ENCODE results near the gene PLEKHA7. TPM values are rescaled to one million over a fixed set of nuclear protein-coding genes. Genes with fewer than 3 reads are reported as not detected.

Gene PLEKHA7
- total and polyA plus RNA-seq, 8 donors = 14.9 to 29.9 (median 20.0) TPM

DNA sequence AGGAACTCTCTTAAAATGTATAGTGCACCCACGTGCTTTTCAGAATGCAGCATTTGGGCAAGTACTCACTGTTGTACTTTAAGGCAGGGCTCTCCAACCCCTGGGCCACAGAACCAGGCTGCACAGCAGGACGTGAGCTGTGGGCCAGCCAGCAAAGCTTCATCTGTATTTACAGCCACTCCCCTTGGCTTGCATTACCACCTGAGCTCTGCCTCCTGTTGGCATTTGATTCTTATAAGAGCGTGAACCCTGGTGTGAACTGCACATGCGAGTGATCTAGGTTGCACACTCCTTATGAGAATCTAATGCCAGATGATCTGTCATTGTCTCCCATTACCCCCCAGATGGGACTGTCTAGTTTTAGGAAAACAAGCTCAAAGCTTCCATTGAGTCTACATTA is 272.7 kb downstream of the PLEKHA7 start:
- no peak overlapping the region for H3K27ac ChIP-seq
- H3K36me3 ChIP-seq = no peaks in the 10 kb centered on the region
- H3K27me3 ChIP-seq = no peaks in the 10 kb centered on the region
- no peaks in the 10 kb centered on the region for H3K9me3 ChIP-seq
- TF ChIP-seq, protein P1, sequence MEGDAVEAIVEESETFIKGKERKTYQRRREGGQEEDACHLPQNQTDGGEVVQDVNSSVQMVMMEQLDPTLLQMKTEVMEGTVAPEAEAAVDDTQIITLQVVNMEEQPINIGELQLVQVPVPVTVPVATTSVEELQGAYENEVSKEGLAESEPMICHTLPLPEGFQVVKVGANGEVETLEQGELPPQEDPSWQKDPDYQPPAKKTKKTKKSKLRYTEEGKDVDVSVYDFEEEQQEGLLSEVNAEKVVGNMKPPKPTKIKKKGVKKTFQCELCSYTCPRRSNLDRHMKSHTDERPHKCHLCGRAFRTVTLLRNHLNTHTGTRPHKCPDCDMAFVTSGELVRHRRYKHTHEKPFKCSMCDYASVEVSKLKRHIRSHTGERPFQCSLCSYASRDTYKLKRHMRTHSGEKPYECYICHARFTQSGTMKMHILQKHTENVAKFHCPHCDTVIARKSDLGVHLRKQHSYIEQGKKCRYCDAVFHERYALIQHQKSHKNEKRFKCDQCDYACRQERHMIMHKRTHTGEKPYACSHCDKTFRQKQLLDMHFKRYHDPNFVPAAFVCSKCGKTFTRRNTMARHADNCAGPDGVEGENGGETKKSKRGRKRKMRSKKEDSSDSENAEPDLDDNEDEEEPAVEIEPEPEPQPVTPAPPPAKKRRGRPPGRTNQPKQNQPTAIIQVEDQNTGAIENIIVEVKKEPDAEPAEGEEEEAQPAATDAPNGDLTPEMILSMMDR (IDR thresholded peaks at IDR 0.05) = no peak
- intact Hi-C loops (cut with DNase I) = no loop called here
- DNase-seq (no peak), FAIRE-seq (no peak), ATAC-seq (no peak)
- peaks cover 4 to 53% (median 39%) of the 10 kb centered on the region in 3 donors for H3K4me1 ChIP-seq
- 49 to 54% methylated on average over 4 of the region's 4 CpGs for WGBS, 2 donors
- no peak overlapping the region for H3K4me3 ChIP-seq

DNA sequence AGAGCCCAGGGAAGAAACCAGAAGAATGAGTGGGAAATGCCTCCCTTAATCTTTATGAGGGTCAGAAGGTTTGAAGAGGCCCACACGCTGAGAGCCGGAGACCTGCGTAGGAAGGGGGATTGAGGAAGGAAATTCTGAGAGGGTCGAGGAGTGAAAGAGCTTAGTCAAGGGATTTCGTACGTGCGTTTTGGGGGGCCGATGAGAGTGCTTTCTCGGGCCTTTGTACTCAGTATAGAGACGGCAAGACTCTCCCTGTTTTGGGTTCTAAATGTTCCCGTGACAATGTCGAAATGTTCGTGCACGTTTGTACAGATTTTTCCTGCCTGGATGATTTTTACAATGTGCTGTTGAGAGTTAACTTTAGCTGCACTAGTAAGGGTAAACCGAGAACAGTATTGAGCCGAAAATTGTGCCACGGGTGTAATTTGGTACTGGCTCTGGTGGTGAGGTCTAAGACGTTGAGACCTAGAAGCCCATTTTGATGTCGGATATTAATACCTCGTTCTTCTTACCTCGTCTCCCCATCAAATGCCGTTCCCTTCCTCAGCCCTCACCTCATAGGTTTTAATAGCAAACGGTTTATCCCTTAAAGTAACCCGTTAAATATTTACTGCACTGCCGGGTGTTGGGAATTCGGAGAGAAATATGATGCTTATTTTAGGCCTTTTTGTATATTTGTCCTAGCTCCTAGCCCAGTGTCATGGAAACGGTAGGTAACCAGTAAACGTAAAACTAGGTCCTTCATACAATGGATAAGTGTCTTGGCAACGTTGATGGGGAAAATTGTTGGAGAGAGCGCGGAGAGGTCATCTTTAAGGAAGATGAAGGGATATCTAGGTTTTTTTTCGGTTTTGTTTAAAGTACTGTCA is 275.0 kb downstream of the PLEKHA7 start:
- TF ChIP-seq, protein P1 (IDR thresholded peaks at IDR 0.05) = no peak
- DNase-seq = no peak

DNA sequence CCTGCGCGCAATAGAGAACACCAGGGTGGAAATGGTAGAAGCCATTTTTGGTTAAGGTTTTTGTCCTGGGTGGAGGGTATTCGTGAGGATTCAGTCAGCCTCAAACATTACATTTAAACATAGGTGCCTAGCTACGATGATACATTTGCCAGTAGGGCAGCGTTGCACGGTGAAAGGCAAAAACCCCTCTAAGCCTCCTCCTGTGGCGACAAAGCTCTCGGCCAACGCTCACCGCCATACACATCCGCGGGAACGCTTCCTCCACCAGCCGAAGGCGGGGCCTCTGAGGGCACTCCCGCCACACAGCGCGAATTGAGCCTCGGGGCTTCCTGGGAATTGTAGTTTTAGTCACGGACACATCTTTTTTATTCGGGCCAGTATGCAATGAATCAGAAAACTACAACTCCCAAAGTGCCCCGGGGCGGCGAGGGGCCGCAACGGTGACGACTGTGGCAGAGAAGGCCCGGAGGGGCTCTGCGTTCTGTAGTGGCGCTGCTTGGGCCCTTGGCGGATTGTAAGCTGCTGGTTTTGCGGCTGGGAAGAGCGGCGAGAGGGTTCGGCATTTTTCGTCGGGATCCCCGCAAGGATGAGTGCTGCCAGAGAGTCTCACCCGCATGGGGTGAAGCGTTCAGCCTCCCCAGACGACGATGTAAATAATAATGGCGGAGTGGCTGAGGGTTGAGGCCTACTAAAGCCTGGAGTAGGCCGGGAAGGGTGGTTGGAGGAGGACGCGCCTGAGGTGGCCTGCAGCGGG is 275.8 kb downstream of the PLEKHA7 start, which contains the start of gene C11orf58:
TSS of gene C11orf58 (plus strand) at position 455 of the 754 bp plus-strand sequence. CDS start at position 587, 132 bp downstream.
- peak; percentile 92 to 96 (median 95) for DNase-seq
- Histone ChIP-seq H3K27me3 (no peaks in the 10 kb centered on the region), H3K4me1 (peaks cover 4 to 35% (median 24%) of the 10 kb centered on the region in 3 donors), H3K4me3 (peak within 1 kb of the TSS; percentile 57 to 72 (median 64)), H3K36me3 (no peaks in the 10 kb centered on the region), H3K9me3 (no peaks in the 10 kb centered on the region), H3K27ac (peak within 1 kb of the TSS; percentile 93 to 96 (median 94))
- peak; percentile 96 for FAIRE-seq
- peak; percentile 93 to 98 (median 96) for ATAC-seq
- TF ChIP-seq, protein P1 (IDR thresholded peaks at IDR 0.05) = no peak
- intact Hi-C loops (cut with DNase I) = no loop called here
- 1% methylated on average over 47 of the region's 47 CpGs for WGBS, 2 donors

More for the DNA sequence above, 275.0 kb downstream of the PLEKHA7 start:
- peak overlapping the region; percentile 57 to 72 (median 64) for H3K4me3 ChIP-seq
- intact Hi-C loops (cut with DNase I) = no loop called here
- WGBS, 2 donors = 1% methylated on average over 32 of the region's 32 CpGs
- ATAC-seq (peak in 2 of 4 donors; percentile 6 to 8), FAIRE-seq (no peak)
- no peaks in the 10 kb centered on the region for H3K27me3 ChIP-seq
- no peaks in the 10 kb centered on the region for H3K9me3 ChIP-seq
- H3K4me1 ChIP-seq = peaks cover 4 to 35% (median 32%) of the 10 kb centered on the region in 3 donors
- no peaks in the 10 kb centered on the region for H3K36me3 ChIP-seq
- H3K27ac ChIP-seq = peak overlapping the region; percentile 93 to 96 (median 94)

DNA sequence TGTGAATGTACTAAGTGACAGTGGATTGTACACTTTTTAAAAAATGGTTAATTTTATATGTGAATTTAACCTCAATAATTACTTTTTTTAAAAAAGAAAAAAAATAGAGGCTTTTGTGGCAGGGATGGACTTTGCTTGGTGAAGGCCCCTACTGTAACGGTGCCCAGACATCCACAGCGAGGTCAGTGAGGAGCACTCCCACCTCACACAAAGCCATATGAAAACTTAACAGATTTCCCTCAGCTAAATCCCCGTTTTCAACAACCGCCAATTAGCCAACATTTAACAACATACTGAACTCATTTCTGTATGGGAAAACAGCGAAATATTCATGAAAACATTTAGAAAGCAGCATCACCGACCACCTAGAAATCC is 276.4 kb downstream of the PLEKHA7 start:
- peak; percentile 19 to 26 (median 25) for ATAC-seq
- 1% methylated on average over 6 of the region's 6 CpGs for whole genome bisulfite sequencing, 2 donors
- TF ChIP-seq, protein P1 (IDR thresholded peaks at IDR 0.05) = no peak

More for the DNA sequence above, 276.4 kb downstream of the PLEKHA7 start:
- Histone ChIP-seq H3K4me3 (peak overlapping the region; percentile 57 to 72 (median 64)), H3K4me1 (peaks cover 4 to 33% (median 18%) of the 10 kb centered on the region in 3 donors), H3K36me3 (no peaks in the 10 kb centered on the region), H3K27ac (peak overlapping the region; percentile 93 to 96 (median 94)), H3K27me3 (no peaks in the 10 kb centered on the region), H3K9me3 (no peaks in the 10 kb centered on the region)
- DNase-seq = no peak
- intact Hi-C loops (cut with DNase I) = no loop called here
- no peak for FAIRE-seq

Other genes starting within 250 kb of the PLEKHA7 start
- 100 to 1,000 TPM; 504 to 802 (median 607) TPM for gene RPS13, start 63.3 kb upstream of the PLEKHA7 start, total RNA-seq
- gene RPS13, start 63.3 kb upstream of the PLEKHA7 start, polyA plus RNA-seq = 1,000 to 10,000 TPM; 1,092 to 1,177 TPM
- gene PIK3C2A, start 193.6 kb upstream of the PLEKHA7 start, total RNA-seq = 10 to 100 TPM; 17.3 to 33.2 (median 23.6) TPM
- 1 to 10 TPM; 5.4 to 9.1 TPM for gene PIK3C2A, start 193.6 kb upstream of the PLEKHA7 start, polyA plus RNA-seq